Neural progenitor cell (in vitro differentiated cells): Measurements from ENCODE around the gene RAB35. TPM values are rescaled to one million over a fixed set of nuclear protein-coding genes. Genes with fewer than 3 reads are reported as not detected.

Source experiments
- DNase-seq: peaks from one replicate; pipeline ENCODE4 v3.0.0-alpha.2; 2016; ENCODE audit warnings: low spot score
- H2AFZ ChIP-seq: fragments of 200-600 bp; sonication (generic); replicated peaks from 2 replicates; pipeline ENCODE4 v1.6.1; 2016; ENCODE audit warnings: antibody characterized with exemption
- H3F3A ChIP-seq: fragments of 200-600 bp; sonication (generic); 2 replicates; pipeline ENCODE4 v1.6.1; 2016; ENCODE audit warnings: antibody characterized with exemption, low read depth
- H3K27ac ChIP-seq: fragments of 200-600 bp; sonication (generic); 2 replicates; pipeline ENCODE4 v1.5.1; 2016; ENCODE audit warnings: mild to moderate bottlenecking
- H3K27me3 ChIP-seq: fragments of 200-600 bp; sonication (generic); 2 replicates; pipeline ENCODE4 v1.6.1; 2016; ENCODE audit warnings: mild to moderate bottlenecking, moderate library complexity
- H3K36me3 ChIP-seq: fragments of 200-600 bp; sonication (generic); 2 replicates; pipeline ENCODE4 v1.5.1; 2016
- H3K4me1 ChIP-seq: fragments of 200-600 bp; sonication (generic); 2 replicates; pipeline ENCODE4 v1.6.1; 2016; ENCODE audit warnings: mixed run types
- H3K4me2 ChIP-seq: fragments of 200-600 bp; sonication (generic); 2 replicates; pipeline ENCODE4 v1.6.1; 2016
- H3K4me3 ChIP-seq: fragments of 200-600 bp; sonication (generic); 2 replicates; pipeline ENCODE4 v1.5.1; 2016
- H3K79me2 ChIP-seq: fragments of 200-600 bp; sonication (generic); 2 replicates; pipeline ENCODE4 v1.6.1; 2016; ENCODE audit warnings: low read depth
- H3K9ac ChIP-seq: fragments of 200-600 bp; sonication (generic); 2 replicates; pipeline ENCODE4 v1.6.1; 2016
- H3K9me3 ChIP-seq: fragments of 200-600 bp; sonication (generic); 2 replicates; pipeline ENCODE4 v1.5.1; 2016; ENCODE audit warnings: low read depth
- H4K20me1 ChIP-seq: fragments of 200-600 bp; sonication (generic); 2 replicates; pipeline ENCODE4 v1.6.1; 2016; ENCODE audit warnings: low read depth
- H3K27ac Mint-ChIP-seq: 3 replicates; pipeline ENCODE4 v1.8.0; 2021; ENCODE audit warnings: mixed read lengths
- H3K27me3 Mint-ChIP-seq: 2 replicates; pipeline ENCODE4 v1.8.0; 2022; ENCODE audit warnings: low read depth, mild to moderate bottlenecking, inconsistent platforms, moderate library complexity, mixed read lengths; ENCODE audit not compliant: insufficient read depth
- H3K36me3 Mint-ChIP-seq: 3 replicates; pipeline ENCODE4 v1.8.0; 2021; ENCODE audit warnings: mixed read lengths
- H3K4me1 Mint-ChIP-seq: 3 replicates; pipeline ENCODE4 v1.8.0; 2021; ENCODE audit warnings: mixed read lengths
- H3K4me3 Mint-ChIP-seq: 3 replicates; pipeline ENCODE4 v1.8.0; 2021; ENCODE audit warnings: mild to moderate bottlenecking, moderate library complexity, mixed read lengths
- H3K9me3 Mint-ChIP-seq: 3 replicates; pipeline ENCODE4 v1.8.0; 2020; ENCODE audit warnings: mixed read lengths
- EZH2 ChIP-seq: fragments of 200-600 bp; sonication (generic); IDR thresholded peaks from 2 replicates; pipeline ENCODE4 v1.6.1; 2017; ENCODE audit warnings: antibody characterized with exemption, mild to moderate bottlenecking, moderate library complexity
- EZH2phosphoT487 ChIP-seq: fragments of 200-600 bp; sonication (generic); IDR thresholded peaks from 2 replicates; pipeline ENCODE4 v1.6.1; 2017; ENCODE audit warnings: antibody characterized with exemption
- total RNA-seq: library from RNA; depleted of rRNA; stranded (reverse); fragments of >200 nt; gene quantifications from 2 replicates; pipeline ENCODE4 v1.2.3, GENCODE V29; 2015; ENCODE audit warnings: low replicate concordance
- TF ChIP-seq, protein P1 (sequence below): fragments of 200-600 bp; sonication (generic); IDR thresholded peaks from 2 replicates; pipeline ENCODE4 v1.5.1; 2017; ENCODE audit warnings: antibody characterized with exemption, mild to moderate bottlenecking

Gene RAB35
- total RNA-seq, 1 donor from 2014 or later, result 17.5 TPM

DNA sequence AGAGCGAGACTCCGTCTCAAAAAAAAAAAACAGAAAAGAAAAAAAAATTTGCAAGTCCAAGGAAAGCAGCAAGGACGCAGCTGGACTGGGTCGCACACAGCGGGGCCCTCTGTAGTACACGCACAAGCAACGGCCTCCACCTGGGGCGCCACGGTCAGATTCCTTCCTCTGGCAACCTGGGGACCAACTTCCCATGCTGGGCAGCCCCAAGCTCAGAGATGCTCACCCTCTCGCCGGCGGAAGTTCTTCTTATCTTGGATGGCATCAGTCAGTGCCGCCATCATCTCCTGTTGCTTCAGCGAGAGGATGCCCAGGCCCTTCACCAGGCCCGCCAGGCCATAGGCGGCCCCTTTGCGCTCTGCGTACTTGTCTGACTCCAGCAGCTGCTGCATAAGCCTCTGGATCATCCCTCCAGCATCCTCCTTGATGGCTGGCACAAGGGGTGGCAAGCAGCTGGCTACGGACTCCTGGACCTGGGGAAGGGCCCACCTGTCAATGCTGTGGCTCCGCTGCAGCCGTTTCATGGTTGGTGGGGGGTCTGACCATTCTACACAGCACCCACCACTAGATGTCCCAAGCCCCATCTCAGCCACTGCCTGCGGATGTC, 34.5 kb upstream of the RAB35 start:
- no peaks in the 10 kb centered on the region for H3K79me2 ChIP-seq
- no peak overlapping the region for H2AFZ ChIP-seq
- H3K9ac ChIP-seq, result no peak overlapping the region
- H3K4me1 Mint-ChIP-seq, result no peaks in the 10 kb centered on the region
- no peaks in the 10 kb centered on the region for H3K9me3 ChIP-seq
- no peak overlapping the region for H3K27ac ChIP-seq
- peaks cover 2% of the 10 kb centered on the region for H3K27me3 Mint-ChIP-seq
- H3K27ac Mint-ChIP-seq, result no peak overlapping the region
- no peaks in the 10 kb centered on the region for H3K4me1 ChIP-seq
- H3K4me3 ChIP-seq, result no peak overlapping the region
- H3K36me3 Mint-ChIP-seq, result peaks cover 31% of the 10 kb centered on the region
- H3K4me3 Mint-ChIP-seq, result no peak overlapping the region
- no peaks in the 10 kb centered on the region for H3K9me3 Mint-ChIP-seq
- no peaks in the 10 kb centered on the region for H3K36me3 ChIP-seq
- TF ChIP-seq, protein P1, sequence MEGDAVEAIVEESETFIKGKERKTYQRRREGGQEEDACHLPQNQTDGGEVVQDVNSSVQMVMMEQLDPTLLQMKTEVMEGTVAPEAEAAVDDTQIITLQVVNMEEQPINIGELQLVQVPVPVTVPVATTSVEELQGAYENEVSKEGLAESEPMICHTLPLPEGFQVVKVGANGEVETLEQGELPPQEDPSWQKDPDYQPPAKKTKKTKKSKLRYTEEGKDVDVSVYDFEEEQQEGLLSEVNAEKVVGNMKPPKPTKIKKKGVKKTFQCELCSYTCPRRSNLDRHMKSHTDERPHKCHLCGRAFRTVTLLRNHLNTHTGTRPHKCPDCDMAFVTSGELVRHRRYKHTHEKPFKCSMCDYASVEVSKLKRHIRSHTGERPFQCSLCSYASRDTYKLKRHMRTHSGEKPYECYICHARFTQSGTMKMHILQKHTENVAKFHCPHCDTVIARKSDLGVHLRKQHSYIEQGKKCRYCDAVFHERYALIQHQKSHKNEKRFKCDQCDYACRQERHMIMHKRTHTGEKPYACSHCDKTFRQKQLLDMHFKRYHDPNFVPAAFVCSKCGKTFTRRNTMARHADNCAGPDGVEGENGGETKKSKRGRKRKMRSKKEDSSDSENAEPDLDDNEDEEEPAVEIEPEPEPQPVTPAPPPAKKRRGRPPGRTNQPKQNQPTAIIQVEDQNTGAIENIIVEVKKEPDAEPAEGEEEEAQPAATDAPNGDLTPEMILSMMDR, result no peak
- TF ChIP-seq EZH2 (no peak), EZH2phosphoT487 (no peak)
- no peaks in the 10 kb centered on the region for H4K20me1 ChIP-seq
- H3K4me2 ChIP-seq, result no peak overlapping the region
- no peaks in the 10 kb centered on the region for H3F3A ChIP-seq
- no peak for DNase-seq
- H3K27me3 ChIP-seq, result no peaks in the 10 kb centered on the region

GRCh38 chr12:120148011-120148410, 31.5 kb upstream of the RAB35 start:
- H3K27ac Mint-ChIP-seq, result no peak overlapping the region
- H3K4me3 ChIP-seq, result no peak overlapping the region
- TF ChIP-seq EZH2phosphoT487 (no peak), EZH2 (no peak)
- TF ChIP-seq, protein P1, result no peak
- H3K36me3 Mint-ChIP-seq, result peaks cover 23% of the 10 kb centered on the region
- H3K4me1 Mint-ChIP-seq, result no peaks in the 10 kb centered on the region
- no peak for DNase-seq
- H3K9me3 Mint-ChIP-seq, result no peaks in the 10 kb centered on the region
- H3K4me3 Mint-ChIP-seq, result no peak overlapping the region
- no peak overlapping the region for H3K27ac ChIP-seq
- H2AFZ ChIP-seq, result no peak overlapping the region
- no peaks in the 10 kb centered on the region for H4K20me1 ChIP-seq
- H3K9ac ChIP-seq, result no peak overlapping the region
- no peaks in the 10 kb centered on the region for H3K36me3 ChIP-seq
- H3K4me1 ChIP-seq, result no peaks in the 10 kb centered on the region
- H3F3A ChIP-seq, result no peaks in the 10 kb centered on the region
- peaks cover 2% of the 10 kb centered on the region for H3K27me3 Mint-ChIP-seq
- H3K9me3 ChIP-seq, result no peaks in the 10 kb centered on the region
- H3K27me3 ChIP-seq, result no peaks in the 10 kb centered on the region
- H3K4me2 ChIP-seq, result no peak overlapping the region
- no peaks in the 10 kb centered on the region for H3K79me2 ChIP-seq

DNA sequence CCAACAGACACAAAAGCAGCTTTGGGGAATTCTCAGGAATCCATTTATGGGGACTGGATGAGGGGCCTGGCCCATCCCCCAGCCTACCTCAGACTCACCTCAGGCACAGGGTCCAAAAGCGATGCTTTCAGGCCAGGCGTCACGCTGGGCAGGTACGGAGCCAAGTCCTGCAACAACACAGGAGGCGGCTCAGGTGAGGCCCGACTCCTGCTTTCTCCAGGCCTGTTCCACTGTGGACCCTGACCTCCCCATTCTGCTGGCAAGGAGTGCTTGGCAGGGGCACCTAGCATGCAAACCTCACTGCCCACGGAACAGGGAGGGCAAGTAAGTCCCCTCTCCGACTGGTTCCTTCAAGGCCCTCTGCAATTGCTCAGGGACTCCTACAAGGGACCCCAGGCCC, 28.6 kb upstream of the RAB35 start:
- no peak for DNase-seq
- H3K4me3 Mint-ChIP-seq, result no peak overlapping the region
- H3K36me3 Mint-ChIP-seq, result peaks cover 36% of the 10 kb centered on the region
- no peaks in the 10 kb centered on the region for H3K79me2 ChIP-seq
- H3K27ac ChIP-seq, result no peak overlapping the region
- no peaks in the 10 kb centered on the region for H3K4me1 ChIP-seq
- no peak overlapping the region for H3K27ac Mint-ChIP-seq
- H3K4me1 Mint-ChIP-seq, result no peaks in the 10 kb centered on the region
- H3K4me3 ChIP-seq, result no peak overlapping the region
- H3K4me2 ChIP-seq, result no peak overlapping the region
- H3K9me3 ChIP-seq, result no peaks in the 10 kb centered on the region
- TF ChIP-seq, protein P1, result no peak
- TF ChIP-seq EZH2 (no peak), EZH2phosphoT487 (no peak)
- H3K27me3 Mint-ChIP-seq, result peaks cover 2% of the 10 kb centered on the region
- no peaks in the 10 kb centered on the region for H4K20me1 ChIP-seq
- H3K36me3 ChIP-seq, result no peaks in the 10 kb centered on the region
- H2AFZ ChIP-seq, result no peak overlapping the region
- H3K9ac ChIP-seq, result no peak overlapping the region
- H3K9me3 Mint-ChIP-seq, result no peaks in the 10 kb centered on the region
- H3F3A ChIP-seq, result no peaks in the 10 kb centered on the region
- H3K27me3 ChIP-seq, result no peaks in the 10 kb centered on the region
